HG02943 (cell line): Measurements from ENCODE around the gene TMCC3.
"Not testable (repeated sequence)": the region's sequence is repeated elsewhere in the genome, so short reads cannot be mapped to it uniquely, and the experiment has no call there.

Source experiments
- ATAC-seq: cut with Tn5 transposase; IDR thresholded peaks from one replicate; pipeline ENCODE4 v1.9.1; 2021; ENCODE audit warnings: mild to moderate bottlenecking, low read depth, moderate library complexity; ENCODE audit not compliant: unreplicated experiment

The TMCC3 gene

GRCh38 chr12:94575645-94576403, 74.5 kb downstream of the TMCC3 start:
- ATAC-seq = no peak

DNA sequence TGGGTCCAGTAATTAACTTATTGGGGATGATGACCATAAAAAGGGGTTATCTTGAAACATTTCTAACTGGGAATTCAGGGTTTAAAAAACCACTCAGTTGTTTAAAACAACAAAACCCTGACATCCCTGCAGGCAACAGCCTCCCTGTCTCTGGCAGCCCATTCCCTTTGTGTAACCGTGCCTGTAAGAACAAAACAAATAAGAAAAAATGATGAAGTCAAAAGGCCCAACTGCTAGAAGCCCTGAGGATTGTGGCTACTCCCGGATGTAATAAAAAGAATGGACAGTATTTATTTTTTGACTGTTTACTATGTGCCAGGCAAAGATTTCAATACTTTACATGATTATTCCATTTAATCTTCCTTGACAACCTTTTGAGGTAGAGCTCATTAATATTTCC, 75.3 kb downstream of the TMCC3 start:
- ATAC-seq = no peak

GRCh38 chr12:94571556-94571955, 78.8 kb downstream of the TMCC3 start:
- no peak for ATAC-seq

- no peak for ATAC-seq
These were observed 80.2 kb downstream of the TMCC3 start for GRCh38 chr12:94570161-94570560.

DNA sequence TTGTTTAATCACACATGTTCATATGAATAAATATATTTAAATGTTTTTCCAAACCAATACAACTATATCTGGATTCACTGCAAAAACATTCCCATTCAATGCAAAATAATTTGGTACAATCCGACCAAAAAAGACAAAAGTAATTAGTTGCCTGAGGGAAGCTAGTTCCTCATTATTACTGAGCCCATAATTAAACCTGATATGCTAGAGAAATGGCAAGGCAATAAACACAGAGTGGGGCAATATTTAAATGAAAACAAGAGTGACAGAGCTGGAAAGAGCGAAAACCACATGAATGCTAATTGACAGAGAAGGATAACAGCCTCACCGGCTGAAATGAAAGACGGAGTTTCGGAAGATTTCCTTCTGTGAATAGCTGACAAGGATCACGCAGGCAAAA, 82.6 kb downstream of the TMCC3 start:
- ATAC-seq = no peak

DNA sequence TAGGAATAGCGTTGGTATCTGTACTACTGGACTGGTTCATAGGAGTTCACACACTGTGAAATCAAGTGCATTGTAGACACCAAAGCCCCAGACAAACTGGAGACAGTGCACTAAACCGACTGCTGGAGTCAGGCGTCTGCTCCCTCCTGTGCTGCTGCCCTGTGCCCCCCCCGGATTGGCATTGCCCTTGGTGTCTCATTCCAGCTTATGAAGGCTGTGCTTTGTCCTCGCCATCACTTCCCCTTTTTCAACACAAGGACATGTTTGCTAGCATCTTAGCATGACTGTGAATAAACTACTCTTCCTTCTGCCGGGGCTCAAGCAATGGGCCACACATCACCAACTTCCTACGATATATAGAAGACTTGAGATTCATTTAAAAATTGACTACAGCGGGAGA, 84.0 kb downstream of the TMCC3 start:
- ATAC-seq = no peak

- ATAC-seq = no peak
These were observed 84.7 kb downstream of the TMCC3 start for GRCh38 chr12:94565683-94566082.

DNA sequence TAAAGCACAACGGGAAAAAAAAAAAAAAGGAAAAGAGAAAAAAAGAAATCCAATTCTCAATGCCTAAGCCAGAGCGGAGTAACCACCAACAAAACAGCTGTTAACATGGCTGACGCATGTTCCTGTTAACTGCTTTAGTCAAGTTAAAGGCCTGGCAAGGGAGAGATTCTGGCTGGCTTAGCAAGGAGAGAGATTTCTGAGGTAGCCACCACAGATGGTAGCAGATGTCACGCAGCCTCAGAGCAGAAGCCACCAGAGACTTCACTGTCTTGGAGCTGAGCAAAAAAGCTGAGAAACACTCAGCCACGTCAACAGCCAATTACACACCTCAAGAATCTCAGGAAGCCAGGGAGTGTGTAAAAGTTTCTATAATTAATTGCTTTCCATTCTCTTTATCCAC, 87.1 kb downstream of the TMCC3 start:
- no peak for ATAC-seq

- peak; percentile 75 for ATAC-seq
These were observed 88.4 kb downstream of the TMCC3 start for GRCh38 chr12:94561943-94562411.

- peak; percentile 64 for ATAC-seq
These were observed 89.7 kb downstream of the TMCC3 start for GRCh38 chr12:94560431-94561221.

DNA sequence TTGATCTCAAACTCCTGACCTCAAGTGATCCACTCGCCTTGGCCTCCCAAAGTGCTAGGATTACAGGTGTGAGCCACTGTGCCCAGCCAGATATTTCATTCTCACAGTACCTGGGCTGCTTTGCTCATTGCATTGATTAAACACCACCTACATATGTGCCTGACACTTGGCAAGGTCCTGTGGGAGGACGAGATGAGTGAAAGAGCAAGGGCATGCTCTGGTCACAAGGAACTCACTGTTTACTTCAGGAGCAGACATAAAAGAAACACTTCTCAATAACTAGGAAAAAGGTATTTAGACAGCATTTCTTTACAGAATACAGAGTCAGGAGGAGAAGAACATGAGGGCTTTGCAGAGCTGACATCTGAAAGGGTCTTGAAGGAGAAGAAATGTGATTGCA, 91.7 kb downstream of the TMCC3 start:
- ATAC-seq = no peak

DNA sequence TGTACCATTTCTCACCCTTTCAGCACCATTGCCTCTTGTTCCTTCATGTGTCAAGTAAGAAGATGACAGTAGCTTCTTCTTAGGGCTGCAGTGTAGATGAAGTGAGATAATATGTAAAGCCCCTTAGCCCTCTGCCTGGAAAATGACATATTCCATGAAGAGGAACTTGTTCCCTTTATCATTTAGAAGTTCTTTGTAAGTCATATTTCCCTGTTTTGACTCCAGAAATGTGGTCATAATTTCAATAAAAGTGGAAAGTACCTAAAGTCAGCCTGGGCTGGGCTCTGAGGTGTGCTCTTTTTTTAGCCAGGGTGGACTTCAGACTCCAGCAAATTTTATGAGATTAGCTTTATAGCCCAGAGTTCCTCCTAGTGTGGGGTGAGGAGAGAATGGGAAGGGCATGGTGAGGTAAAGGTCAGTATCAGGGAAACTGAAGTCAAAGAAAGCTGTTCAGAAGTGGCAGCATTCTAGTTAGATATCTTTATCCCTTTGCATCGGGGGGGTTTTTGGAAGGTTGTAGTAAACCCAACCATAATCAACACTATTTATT, 92.5 kb downstream of the TMCC3 start:
- no peak for ATAC-seq

DNA sequence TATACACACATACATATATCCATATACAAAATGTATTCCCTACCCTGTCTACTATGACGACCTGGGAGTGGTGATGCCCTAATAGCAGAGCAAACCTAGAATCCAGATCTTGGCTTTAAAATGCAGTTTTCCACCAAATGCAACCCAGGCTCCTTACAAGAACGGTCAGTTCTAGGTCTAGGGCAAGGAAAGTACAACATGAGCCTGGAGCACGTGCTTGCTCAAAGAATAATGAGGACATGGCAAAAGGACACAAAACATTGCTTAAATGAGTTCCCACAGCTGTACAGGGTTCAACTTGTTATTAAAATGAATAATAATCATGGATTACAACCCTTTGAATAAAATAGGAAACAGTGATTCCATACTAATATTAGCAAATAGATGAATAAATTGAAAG, 94.7 kb downstream of the TMCC3 start:
- ATAC-seq = no peak

DNA sequence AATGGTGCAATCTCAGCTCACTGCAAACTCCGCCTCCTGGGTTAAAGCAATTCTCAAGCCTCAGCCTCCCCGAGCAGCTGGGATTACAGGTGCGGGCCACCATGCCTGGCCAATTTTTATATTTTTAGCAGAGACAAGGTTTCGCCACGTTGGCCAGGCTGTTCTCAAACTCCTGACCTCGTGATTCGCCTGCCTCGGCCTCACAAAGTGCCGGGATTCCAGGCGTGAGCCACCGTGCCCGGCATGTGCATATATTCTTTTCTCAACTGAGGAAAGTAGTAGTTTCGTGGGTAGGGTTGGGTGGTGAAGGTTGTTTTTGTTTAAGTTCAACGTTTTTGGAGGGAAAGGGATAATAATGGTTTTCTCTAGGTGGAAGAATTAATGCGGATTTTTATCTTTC, 96.5 kb downstream of the TMCC3 start:
- ATAC-seq = no peak

- no peak for ATAC-seq
These were observed 97.2 kb downstream of the TMCC3 start for GRCh38 chr12:94553130-94553519.

DNA sequence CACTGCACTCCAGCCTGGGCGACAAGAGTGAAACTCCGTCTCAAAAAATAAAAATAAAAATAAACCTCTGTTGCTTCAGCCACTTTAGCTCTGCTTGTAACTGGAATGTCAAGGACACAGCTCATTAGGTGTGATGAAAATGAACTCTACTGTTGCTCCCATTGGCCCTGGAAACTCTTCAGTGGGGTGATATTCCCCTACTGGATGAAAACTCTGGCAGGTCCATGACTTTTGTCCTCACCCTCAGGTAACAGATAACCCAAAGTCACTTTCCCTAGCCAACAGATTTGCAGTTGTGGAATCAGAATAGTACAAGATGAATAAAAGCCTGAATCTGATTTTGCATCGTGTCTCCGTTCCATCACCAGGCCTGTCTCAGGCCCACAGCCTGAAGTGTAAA, 98.5 kb downstream of the TMCC3 start:
- ATAC-seq = no peak

GRCh38 chr12:94550964-94551363, 99.4 kb downstream of the TMCC3 start:
- no peak for ATAC-seq

GRCh38 chr12:94548833-94549232, 101.5 kb downstream of the TMCC3 start:
- ATAC-seq = not testable (repeated sequence)

DNA sequence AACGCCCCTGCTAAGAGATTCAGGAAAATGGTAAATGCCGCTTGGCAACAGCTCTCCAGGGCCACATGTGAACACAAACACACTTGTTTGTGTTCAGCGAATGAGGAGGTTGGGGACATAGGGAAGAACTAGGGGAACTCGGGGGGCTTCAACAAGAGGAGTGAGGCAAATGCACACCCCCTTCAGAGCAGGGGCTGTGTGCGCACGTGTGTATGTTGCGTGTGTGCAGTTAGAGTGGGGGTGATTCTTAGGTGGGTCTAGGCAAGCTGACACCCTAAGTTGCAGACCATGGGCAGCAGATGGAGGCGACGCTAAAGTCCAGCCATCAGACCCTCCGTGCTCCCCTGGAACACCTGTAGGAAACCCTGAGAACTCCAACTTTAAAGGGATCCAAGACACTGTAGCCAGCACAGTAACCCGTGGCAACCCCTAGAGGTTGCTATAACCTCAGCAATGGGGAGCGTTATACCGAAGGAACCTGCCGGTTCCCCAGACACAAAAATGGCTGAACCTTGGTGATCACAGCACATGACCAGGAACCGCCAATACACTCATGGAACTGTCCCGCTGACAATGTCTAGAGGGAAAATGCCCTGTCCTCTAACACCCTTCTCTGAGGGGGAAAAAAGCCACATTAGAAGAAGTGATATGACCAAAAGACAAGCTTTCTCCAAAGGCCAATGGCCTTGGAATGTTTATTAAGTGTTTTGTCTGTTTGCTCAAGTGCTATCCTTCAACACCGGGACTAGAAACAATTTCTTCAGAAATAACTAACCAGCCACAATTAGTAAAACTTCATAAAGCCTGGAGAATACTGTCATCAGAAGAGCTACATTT, 104.2 kb downstream of the TMCC3 start:
- no peak for ATAC-seq

GRCh38 chr12:94544355-94544754, 106.0 kb downstream of the TMCC3 start:
- ATAC-seq = no peak

DNA sequence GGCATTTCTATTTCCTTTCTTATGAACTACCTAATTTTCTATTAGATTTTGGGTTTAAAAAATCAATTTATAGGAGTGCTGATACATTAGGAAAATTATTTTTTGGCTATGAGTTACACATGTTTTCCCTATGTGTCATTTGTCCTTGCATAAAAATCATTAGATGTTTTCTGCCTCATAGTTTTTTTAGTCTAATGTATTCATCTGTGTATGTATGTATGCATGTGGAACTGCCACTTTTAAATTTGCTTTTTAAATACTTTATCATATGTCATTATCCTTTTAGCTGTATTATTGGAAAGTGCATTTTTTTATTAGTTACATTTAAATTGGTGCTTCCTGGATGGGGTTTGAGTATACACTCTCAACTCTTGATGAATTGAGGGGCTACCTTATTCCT, 112.0 kb downstream of the TMCC3 start:
- ATAC-seq = no peak
